LNCaP clone FGC (cell line): Measurements from ENCODE around the gene MIA3.

Experiments
- DNase-seq: peaks from one replicate; pipeline ENCODE4 v3.0.0-alpha.2; 2011; ENCODE audit warnings: low read depth
- H3K4me3 ChIP-seq: 2 replicates; pipeline ENCODE4 v1.5.1; 2011; ENCODE audit warnings: mild to moderate bottlenecking, low read depth, low read length, control low read depth
- CTCF ChIP-seq: IDR thresholded peaks from 2 replicates; pipeline ENCODE4 v1.5.1; 2012; ENCODE audit warnings: mild to moderate bottlenecking; ENCODE audit not compliant: control insufficient read depth, insufficient read depth; ENCODE audit errors: extremely low read depth

The MIA3 gene

GRCh38 chr1:222709700-222710153, 91.8 kb downstream of the MIA3 start:
- no peak for TF ChIP-seq CTCF
- DNase-seq = no peak
- H3K4me3 ChIP-seq = no peak overlapping the region; the same call in 1 of the 2 replicates

GRCh38 chr1:222711319-222712252, 93.7 kb downstream of the MIA3 start:
- TF ChIP-seq CTCF = no peak
- peak overlapping the region; percentile 78 for H3K4me3 ChIP-seq
- peak; percentile 52 for DNase-seq

GRCh38 chr1:222712253-222713090, 94.6 kb downstream of the MIA3 start, which contains the start of the genes AIDA and BROX:
AIDA (minus strand) TSS chr1:222712491; CDS start chr1:222712317, 174 bp downstream.
BROX (plus strand) TSS chr1:222712564; CDS start chr1:222715700, 3,136 bp downstream.
- TF ChIP-seq CTCF = no peak
- no peak for DNase-seq
- H3K4me3 ChIP-seq = peak within 1 kb of the TSS; percentile 78

GRCh38 chr1:222713091-222713961, 95.4 kb downstream of the MIA3 start:
- TF ChIP-seq CTCF = no peak
- H3K4me3 ChIP-seq = peak overlapping the region; percentile 78
- no peak for DNase-seq

GRCh38 chr1:222716393-222716792, 98.5 kb downstream of the MIA3 start:
- no peak for TF ChIP-seq CTCF
- no peak for DNase-seq
- H3K4me3 ChIP-seq = no peak overlapping the region
